HG02885 (cell line): ENCODE measurements around the gene MT4.
"Not testable (repeated sequence)": the region's sequence is repeated elsewhere in the genome, so short reads cannot be mapped to it uniquely, and the experiment has no call there.

Source experiments
- ATAC-seq: cut with Tn5 transposase; IDR thresholded peaks from one replicate; pipeline ENCODE4 v1.9.1; 2021; ENCODE audit warnings: mild to moderate bottlenecking; ENCODE audit not compliant: unreplicated experiment, poor library complexity

The MT4 gene

GRCh38 chr16:56558024-56558747 lies 6.7 kb upstream of the MT4 start:
- no peak for ATAC-seq

GRCh38 chr16:56559109-56559508 lies 5.8 kb upstream of the MT4 start:
- no peak for ATAC-seq

DNA sequence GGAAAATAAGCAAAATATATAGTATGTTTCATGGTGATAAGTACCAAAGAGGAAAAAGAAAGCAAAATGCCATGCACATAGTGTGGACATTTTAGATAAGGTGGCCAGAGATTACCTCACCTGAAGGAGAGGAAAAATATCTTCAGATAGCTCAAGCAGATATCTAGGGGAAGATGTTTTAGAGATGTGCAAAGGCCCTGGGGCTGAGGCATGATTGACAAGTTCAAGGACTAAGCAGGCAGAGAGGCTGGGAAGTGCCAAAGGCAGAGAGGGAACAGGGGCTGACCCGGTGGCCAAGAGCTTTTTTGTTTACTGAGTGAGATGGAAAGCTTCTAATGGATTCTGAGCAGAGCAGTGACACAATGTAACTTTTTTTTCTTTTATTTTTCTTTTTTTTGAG lies 4.4 kb upstream of the MT4 start:
- no peak for ATAC-seq

DNA sequence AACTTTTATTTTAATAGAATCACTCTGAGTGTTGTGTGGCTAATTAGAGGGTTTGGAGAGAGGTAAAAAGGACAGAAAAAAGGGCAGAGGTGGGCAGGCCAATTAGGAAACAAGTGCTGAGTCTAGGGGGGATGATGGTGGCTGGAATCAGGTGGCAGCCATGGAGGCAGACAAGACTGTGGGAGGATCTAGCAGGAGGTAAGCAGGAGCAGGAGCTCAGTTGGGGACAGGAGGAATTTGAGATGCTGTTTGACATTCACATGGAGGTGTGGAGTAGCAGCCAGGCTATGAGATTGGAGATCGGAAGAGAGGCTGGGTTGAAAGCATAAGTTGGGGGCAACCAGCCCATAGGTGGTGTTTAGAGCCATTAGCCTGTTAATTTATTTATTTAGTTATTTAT lies 3.7 kb upstream of the MT4 start:
- ATAC-seq, result no peak

GRCh38 chr16:56569971-56570370 lies 5.1 kb downstream of the MT4 start:
- no peak for ATAC-seq

DNA sequence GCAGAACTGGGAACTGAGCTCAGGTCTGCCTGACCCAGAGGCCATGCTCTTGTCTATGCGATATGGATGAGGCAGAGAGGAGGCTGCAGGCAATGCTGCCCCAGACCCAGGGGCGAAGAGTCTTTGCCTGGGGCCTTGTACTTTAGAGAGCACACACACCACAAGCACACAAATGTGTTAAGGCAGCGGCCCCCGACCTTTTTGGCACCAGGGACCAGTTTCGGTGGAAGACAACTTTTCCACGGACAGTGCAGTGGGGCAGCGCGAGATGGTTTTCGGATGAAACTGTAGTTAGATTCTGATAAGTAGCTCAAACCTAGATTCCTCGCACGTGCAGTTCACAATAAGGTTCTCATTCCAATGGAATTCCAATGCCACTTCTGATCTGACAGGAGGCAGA lies 6.7 kb downstream of the MT4 start:
- ATAC-seq, result no peak

DNA sequence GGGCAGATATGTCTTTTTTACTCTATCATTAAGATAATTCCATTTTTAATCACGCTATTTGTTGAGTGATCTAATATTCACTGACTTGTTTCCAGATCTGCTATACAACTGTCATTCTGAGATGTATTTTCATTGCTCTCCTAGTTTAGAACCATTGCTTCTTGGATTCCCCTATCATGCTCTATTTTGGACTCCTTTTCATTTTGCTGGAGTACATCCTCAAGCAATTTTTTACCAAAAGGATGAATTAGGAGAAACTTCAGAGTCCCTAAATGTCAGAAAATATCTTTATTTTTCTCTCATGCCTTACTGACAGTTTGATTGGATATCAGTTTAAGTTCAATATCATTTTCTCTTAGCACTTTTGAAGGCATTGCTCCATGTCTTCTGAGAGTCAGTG lies 9.8 kb downstream of the MT4 start:
- ATAC-seq, result no peak

GRCh38 chr16:56576585-56577299 lies 11.9 kb downstream of the MT4 start:
- ATAC-seq, result peak; percentile 84

GRCh38 chr16:56577300-56577625 lies 12.4 kb downstream of the MT4 start:
- ATAC-seq, result no peak

GRCh38 chr16:56580391-56581048 lies 15.6 kb downstream of the MT4 start:
- ATAC-seq, result no peak

- ATAC-seq, result not testable (repeated sequence)
These were observed 18.0 kb downstream of the MT4 start for GRCh38 chr16:56582911-56583310.

DNA sequence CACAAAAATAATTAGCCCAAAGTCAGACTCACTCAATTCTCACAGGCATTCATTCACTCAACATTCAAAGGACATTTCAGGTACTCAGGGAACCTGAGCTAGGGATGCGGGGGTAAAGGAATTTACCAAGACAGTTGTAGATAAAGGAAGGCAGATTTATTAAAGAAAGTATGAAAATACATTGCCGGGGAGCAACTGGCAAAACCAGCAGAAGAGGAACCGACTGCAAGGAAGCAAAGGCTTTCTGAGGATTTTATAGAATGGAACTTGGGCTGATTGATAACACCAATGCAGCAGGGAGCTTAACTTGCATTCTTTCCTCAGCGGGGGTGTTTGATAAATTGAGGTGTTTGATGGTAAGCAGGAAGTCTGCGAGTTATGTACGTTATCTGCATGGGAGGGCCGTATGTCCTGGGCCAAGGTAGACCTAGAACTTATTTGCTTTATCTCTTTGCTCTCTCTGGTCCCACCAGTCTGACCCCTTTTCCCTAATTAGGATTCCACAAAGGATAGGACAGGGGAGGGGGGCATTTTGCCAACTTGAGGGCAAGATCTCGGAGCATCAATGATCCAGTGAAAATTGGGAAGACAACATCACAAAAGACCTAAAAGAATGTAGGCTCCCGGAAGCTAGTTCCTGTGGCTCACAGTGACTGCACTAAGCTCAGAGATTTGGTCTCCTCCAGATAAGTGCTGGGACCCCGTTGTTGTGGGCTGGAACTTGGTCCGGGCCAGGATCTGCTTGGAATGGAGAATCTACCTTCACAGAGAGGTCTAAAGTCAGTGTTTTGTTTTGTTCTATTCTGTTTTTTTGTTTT lies 18.7 kb downstream of the MT4 start:
- no peak for ATAC-seq

DNA sequence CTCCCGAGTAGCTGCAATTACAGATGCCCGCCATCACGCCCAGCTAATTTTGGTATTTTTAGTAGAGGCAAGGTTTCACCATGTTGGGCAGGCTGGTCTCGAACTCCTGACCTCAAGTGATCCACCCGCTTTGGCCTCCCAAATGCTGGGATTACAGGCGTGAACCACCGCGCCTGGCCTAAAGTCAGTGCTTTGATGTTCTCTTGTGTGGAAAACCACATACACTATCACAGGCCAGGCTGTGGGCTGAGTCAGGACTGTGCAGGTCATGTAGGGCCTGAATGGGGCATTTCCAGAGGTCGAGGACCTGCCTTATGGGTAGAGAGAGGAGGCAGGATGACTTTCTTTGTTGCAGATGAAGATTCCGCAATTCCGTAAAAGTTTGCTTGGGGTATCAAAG lies 19.4 kb downstream of the MT4 start:
- no peak for ATAC-seq

- no peak for ATAC-seq
These were observed 23.9 kb downstream of the MT4 start for GRCh38 chr16:56588781-56589140.

- ATAC-seq, result no peak
These were observed 24.5 kb downstream of the MT4 start, which contains the start of gene MT3 for GRCh38 chr16:56589141-56590039. TSS of gene MT3 (plus strand) at chr16:56589528. CDS start at chr16:56589591, 63 bp downstream.

GRCh38 chr16:56591377-56592060 lies 26.6 kb downstream of the MT4 start:
- no peak for ATAC-seq

DNA sequence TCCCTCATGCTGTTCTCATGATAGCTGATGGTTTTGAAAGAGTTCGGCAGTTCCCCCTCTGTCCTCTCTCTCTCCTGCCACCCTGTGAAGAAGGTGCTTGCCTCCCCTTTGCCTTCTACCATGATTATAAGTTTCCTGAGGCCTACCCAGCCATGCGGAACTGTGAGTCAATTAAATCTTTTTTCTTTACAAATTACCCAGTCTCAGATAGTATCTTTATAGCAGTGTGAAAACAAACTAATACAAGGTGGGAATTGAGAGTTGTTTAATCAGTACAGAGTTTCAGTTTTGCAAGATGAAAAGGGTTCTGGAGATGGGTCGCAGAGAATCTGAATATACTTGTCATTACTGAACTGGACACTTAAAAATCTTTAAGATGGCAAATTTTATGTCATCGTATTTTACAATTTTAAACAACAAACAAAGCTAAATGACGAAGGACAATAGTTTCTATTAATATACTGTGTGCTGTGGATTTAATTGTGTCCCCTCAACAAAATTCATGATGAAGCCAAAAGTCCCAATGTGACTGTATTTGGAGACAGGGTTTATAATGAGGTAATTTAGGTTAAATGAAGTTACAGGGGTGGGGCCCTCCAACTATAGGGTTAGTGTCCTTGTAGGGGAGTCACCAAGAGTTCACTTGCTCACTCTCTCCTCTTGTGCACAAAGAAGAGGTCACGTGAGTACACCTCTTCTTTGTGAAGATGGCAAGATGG lies 28.9 kb downstream of the MT4 start:
- ATAC-seq, result no peak

DNA sequence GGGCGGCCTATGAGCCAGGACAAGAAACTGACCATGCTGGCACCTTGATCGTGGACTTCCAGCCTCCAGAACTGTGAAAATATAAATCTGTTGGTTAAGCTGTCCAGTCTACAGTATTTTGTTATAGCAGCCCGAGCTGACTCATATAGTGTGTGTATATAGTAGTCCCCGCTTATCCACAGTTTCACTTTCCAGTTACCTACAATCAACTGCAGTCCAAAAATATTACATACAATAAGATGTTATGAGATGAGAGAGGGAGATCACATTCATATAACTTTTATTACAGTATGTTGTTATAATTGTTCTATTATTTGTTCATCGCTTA lies 29.4 kb downstream of the MT4 start:
- no peak for ATAC-seq
